OCI-LY7 (cell line): ENCODE measurements around the gene TPRG1L. TPM values are rescaled to one million over a fixed set of nuclear protein-coding genes. Genes with fewer than 3 reads are reported as not detected.

ENCODE experiments used
- BruUV-seq: library from RNA; stranded (reverse); fragments of 400-500 nt; replicated peaks from 2 replicates; lab custom pipeline; 2021; lab: Mats Ljungman, UMichigan
- CTCF ChIA-PET: fragments of 300-600 bp; sonication (Branson Sonifier 250); formaldehyde crosslinking; loops from one replicate; lab custom pipeline; 2022; ENCODE audit warnings: antibody characterized with exemption; ENCODE audit not compliant: unreplicated experiment; lab: Charles Lee
- POLR2A ChIA-PET: fragments of 300-600 bp; sonication (Branson Sonifier 250); formaldehyde crosslinking; loops from one replicate; lab custom pipeline; 2022; ENCODE audit warnings: antibody characterized with exemption; lab: Charles Lee
- DNase-seq: peaks from one replicate; pipeline ENCODE4 v3.0.0-alpha.2; 2015; ENCODE audit warnings: low spot score
- H2AFZ ChIP-seq: fragments of 200-600 bp; sonication (generic), shearing (Covaris generic); 2 replicates; pipeline ENCODE4 v1.6.1; 2014; ENCODE audit warnings: mild to moderate bottlenecking, antibody characterized with exemption, low read length, moderate library complexity
- H3K27ac ChIP-seq: fragments of 200-600 bp; sonication (generic); 2 replicates; pipeline ENCODE4 v1.5.1; 2014; ENCODE audit warnings: mixed run types, low read depth, mild to moderate bottlenecking, moderate library complexity, low read length, inconsistent platforms; ENCODE audit not compliant: poor library complexity, severe bottlenecking
- H3K36me3 ChIP-seq: fragments of 200-600 bp; sonication (generic); 2 replicates; pipeline ENCODE4 v1.6.1; 2014; ENCODE audit warnings: mild to moderate bottlenecking, antibody characterized with exemption, low read length, moderate library complexity, mixed read lengths; ENCODE audit not compliant: insufficient read depth
- H3K4me1 ChIP-seq: fragments of 200-600 bp; sonication (generic); 2 replicates; pipeline ENCODE4 v1.5.1; 2014; ENCODE audit warnings: mild to moderate bottlenecking, low read length; ENCODE audit not compliant: insufficient read depth, poor library complexity, severe bottlenecking
- H3K4me2 ChIP-seq: fragments of 200-600 bp; sonication (generic); 2 replicates; pipeline ENCODE4 v1.6.1; 2014; ENCODE audit warnings: mild to moderate bottlenecking, low read length
- H3K4me3 ChIP-seq: fragments of 200-600 bp; sonication (generic); 2 replicates; pipeline ENCODE4 v1.5.1; 2014; ENCODE audit warnings: mild to moderate bottlenecking, low read depth, low read length; ENCODE audit not compliant: poor library complexity, severe bottlenecking
- H3K79me2 ChIP-seq: fragments of 200-600 bp; sonication (generic); 2 replicates; pipeline ENCODE4 v1.6.1; 2016; ENCODE audit warnings: low read depth, mild to moderate bottlenecking, low read length, moderate library complexity, mixed read lengths; ENCODE audit not compliant: insufficient read depth
- H3K9me2 ChIP-seq: fragments of 200-600 bp; sonication (generic); 2 replicates; pipeline ENCODE4 v1.6.1; 2016; ENCODE audit warnings: mild to moderate bottlenecking, low read length, mixed read lengths; ENCODE audit not compliant: insufficient read depth
- H3K9me3 ChIP-seq: fragments of 200-600 bp; sonication (generic); 2 replicates; pipeline ENCODE4 v1.6.1; 2014; ENCODE audit warnings: mild to moderate bottlenecking, mixed run types, low read length, mixed read lengths
- H4K20me1 ChIP-seq: fragments of 200-600 bp; sonication (generic); 2 replicates; pipeline ENCODE4 v1.6.1; 2014; ENCODE audit warnings: mild to moderate bottlenecking, antibody characterized with exemption, low read length, moderate library complexity, mixed read lengths; ENCODE audit not compliant: insufficient read depth
- CTCF ChIP-seq: fragments of 200-600 bp; sonication (generic); conservative IDR thresholded peaks from 2 replicates; pipeline ENCODE4 v1.5.1; 2014; ENCODE audit warnings: mild to moderate bottlenecking, antibody characterized with exemption, low read length, moderate library complexity, mixed read lengths
- EZH2phosphoT487 ChIP-seq: fragments of 200-600 bp; sonication (generic); IDR thresholded peaks from 2 replicates; pipeline ENCODE4 v1.6.1; 2018; ENCODE audit warnings: low read depth, borderline replicate concordance, mild to moderate bottlenecking, mixed run types, antibody characterized with exemption, low read length, moderate library complexity, mixed read lengths
- intact Hi-C: fragments of 100-400 bp; cut with micrococcal nuclease; formaldehyde crosslinking; loops from one replicate; pipeline ENCODE4 v1.10.0; 2022; ENCODE audit not compliant: unreplicated experiment
- total RNA-seq, 2 experiments: library from RNA; depleted of rRNA in 1 of 2; stranded (reverse); fragments of >200 nt in 1 of 2; shearing (Covaris generic) in 1 of 2; gene quantifications; 2 replicates each; pipeline ENCODE4 v1.2.3, GENCODE V29; 2014 to 2022

The TPRG1L gene
- total RNA-seq, 2 experiments from 2014 or later = 3.1 to 6.8 TPM

DNA sequence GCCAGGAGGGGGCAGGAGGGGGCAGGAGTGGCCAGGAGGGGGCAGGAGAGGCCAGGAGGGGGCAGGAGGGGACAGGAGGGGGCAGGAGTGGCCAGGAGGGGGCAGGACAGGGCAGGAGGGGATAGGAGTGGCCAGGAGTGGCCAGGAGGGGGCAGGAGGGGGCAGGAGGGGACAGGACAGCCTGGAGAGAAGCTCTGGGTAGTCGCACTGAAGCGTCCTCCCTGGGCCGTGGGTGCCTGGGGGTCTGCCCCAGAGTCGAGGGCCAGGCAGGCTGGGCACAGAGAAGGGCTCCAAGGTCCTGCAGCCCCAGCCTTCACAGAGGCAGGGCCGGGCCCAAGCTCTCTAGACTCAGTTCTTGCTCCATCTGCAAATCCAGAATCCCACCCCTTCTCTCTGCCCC is 36.4 kb upstream of the TPRG1L start:
- no peak overlapping the region for H3K4me2 ChIP-seq
- no peak overlapping the region for H3K4me3 ChIP-seq
- POLR2A ChIA-PET = no interaction called here
- peaks cover under 1% of the 10 kb centered on the region for H3K4me1 ChIP-seq
- 0 out of 2 replicates have a peak, but pooled peaks cover 2% of the 10 kb centered on the region for H3K9me3 ChIP-seq
- TF ChIP-seq CTCF (no peak), EZH2phosphoT487 (no peak)
- no peak for DNase-seq
- no peak overlapping the region for H3K27ac ChIP-seq
- CTCF ChIA-PET = interaction anchor here (0.6 kb wide), 1 partner anchor 36 kb away, joined by 3 read pairs; no protein-coding TSS in a partner anchor
- no peak overlapping the region for H2AFZ ChIP-seq
- BruUV-seq = no TSS peak
- H3K9me2 ChIP-seq = no peaks in the 10 kb centered on the region
- no peaks in the 10 kb centered on the region for H3K36me3 ChIP-seq
- no peaks in the 10 kb centered on the region for H4K20me1 ChIP-seq
- intact Hi-C loops = no loop called here
- no peaks in the 10 kb centered on the region for H3K79me2 ChIP-seq

- no peak overlapping the region for H3K4me2 ChIP-seq
Observed at GRCh38 chr1:3590139-3590763, 34.6 kb upstream of the TPRG1L start.

More at GRCh38 chr1:3590139-3590763, 34.6 kb upstream of the TPRG1L start:
- TF ChIP-seq CTCF (no peak), EZH2phosphoT487 (no peak)
- Histone ChIP-seq H3K4me3 (no peak overlapping the region), H4K20me1 (no peaks in the 10 kb centered on the region), H3K79me2 (no peaks in the 10 kb centered on the region), H3K27ac (no peak overlapping the region), H2AFZ (no peak overlapping the region), H3K4me1 (peaks cover 5% of the 10 kb centered on the region), H3K9me3 (no peaks in the 10 kb centered on the region), H3K9me2 (no peaks in the 10 kb centered on the region), H3K36me3 (no peaks in the 10 kb centered on the region)
- no TSS peak for BruUV-seq
- POLR2A ChIA-PET = no interaction called here
- CTCF ChIA-PET = no interaction called here
- intact Hi-C loops = no loop called here
- no peak for DNase-seq
